AG09309 (cell line): ENCODE data around the gene ZMIZ1.

Experiments
- DNase-seq: peaks from one replicate; pipeline ENCODE4 v3.0.0-alpha.2; 2010; ENCODE audit warnings: low read depth
- H3K4me3 ChIP-seq: 2 replicates; pipeline ENCODE4 v1.5.1; 2011; ENCODE audit warnings: mild to moderate bottlenecking, low read depth, low read length, moderate library complexity; ENCODE audit not compliant: control insufficient read depth
- CTCF ChIP-seq: IDR thresholded peaks from 2 replicates; pipeline ENCODE4 v1.5.1; 2011; ENCODE audit warnings: mild to moderate bottlenecking, low read depth, low read length, inconsistent platforms; ENCODE audit not compliant: insufficient read depth, control insufficient read depth; ENCODE audit errors: missing control alignments

Gene ZMIZ1

GRCh38 chr10:79026341-79026761 lies 42.4 kb upstream of the ZMIZ1 start:
- TF ChIP-seq CTCF, result no peak
- no peak for DNase-seq

DNA sequence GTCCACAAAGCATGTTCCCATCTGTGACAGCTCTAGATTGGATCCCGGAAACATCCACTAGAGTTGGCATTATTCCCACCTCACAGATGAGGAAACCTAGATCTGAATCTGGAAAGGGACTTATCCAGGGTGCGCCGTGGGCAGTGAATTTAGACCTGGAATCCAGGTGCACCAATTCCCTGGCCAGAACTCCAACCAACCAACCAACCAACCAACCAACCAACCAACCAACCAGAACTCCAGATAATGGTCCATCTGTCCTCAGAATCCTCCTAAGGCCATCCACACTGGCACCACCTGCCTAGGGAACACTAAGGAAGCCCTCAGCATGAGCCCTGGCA lies 42.0 kb upstream of the ZMIZ1 start:
- no peak for TF ChIP-seq CTCF
- H3K4me3 ChIP-seq, result no peak overlapping the region
- no peak for DNase-seq

More at GRCh38 chr10:79026341-79026761, 42.4 kb upstream of the ZMIZ1 start:
- H3K4me3 ChIP-seq, result no peak overlapping the region

DNA sequence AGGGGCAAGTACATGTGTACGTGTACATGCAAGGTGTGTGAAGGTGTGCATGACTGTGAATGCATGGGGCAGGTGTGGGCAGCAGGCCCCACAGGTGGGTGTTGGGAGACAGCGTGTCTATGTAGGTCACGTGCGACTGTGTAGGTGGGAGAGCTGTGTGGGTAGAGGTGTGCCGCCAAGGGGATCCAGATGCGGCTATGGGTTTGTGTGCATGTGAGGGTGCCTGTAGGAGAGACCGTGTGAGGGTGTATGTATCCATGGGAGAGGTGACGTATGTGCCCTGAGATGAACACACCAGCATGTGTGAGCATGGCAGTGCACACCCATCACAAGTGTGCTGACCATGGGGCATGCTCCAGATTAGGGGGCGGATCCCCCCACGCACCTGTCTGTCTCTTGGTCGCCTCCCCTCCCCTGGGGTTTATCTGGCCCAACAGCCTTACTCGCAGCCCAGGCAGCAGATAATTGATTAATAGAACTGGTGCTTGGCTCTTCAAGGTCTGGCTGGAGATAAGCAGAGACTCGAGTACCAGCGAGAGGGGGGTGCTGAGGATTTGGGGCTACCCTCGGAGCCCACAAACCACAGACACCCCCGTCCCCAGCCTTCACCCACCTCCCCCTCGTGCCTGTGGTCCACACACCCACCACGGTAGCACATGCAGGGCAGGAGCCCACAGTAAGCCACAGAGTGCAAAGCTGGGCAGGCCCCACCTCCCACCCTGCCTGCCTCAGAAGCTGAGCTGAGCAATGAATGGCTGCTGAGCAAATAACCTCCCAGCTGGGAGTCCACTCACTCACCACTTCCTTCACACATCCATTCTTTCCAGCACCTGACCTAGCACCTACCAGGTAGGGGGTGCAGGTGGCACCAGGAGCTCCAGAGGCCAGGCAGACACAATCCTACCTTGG lies 41.4 kb upstream of the ZMIZ1 start:
- DNase-seq, result no peak
- TF ChIP-seq CTCF, result no peak
- H3K4me3 ChIP-seq, result no peak overlapping the region

DNA sequence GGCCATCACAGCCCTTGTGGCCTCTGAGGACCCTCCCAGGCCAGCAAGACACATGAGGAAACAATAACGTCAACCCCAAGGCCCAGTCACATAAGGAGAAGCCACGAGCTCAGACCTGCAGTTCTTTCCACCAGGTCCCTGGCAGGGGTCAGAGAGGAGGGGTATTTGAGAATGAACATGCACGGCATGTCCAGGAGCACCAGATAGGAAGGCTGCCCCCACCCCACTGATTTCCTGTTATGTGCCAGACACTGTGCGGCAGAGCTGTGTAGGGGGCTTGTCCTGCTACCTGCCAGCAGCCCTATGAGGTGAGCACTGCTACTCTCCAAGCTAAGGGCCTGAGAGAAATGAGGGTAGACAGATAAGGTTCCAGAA lies 40.7 kb upstream of the ZMIZ1 start:
- TF ChIP-seq CTCF, result no peak
- DNase-seq, result no peak
- no peak overlapping the region for H3K4me3 ChIP-seq

- H3K4me3 ChIP-seq, result no peak overlapping the region
- TF ChIP-seq CTCF, result no peak
- no peak for DNase-seq
Observed at GRCh38 chr10:79028451-79029010, 40.2 kb upstream of the ZMIZ1 start.

DNA sequence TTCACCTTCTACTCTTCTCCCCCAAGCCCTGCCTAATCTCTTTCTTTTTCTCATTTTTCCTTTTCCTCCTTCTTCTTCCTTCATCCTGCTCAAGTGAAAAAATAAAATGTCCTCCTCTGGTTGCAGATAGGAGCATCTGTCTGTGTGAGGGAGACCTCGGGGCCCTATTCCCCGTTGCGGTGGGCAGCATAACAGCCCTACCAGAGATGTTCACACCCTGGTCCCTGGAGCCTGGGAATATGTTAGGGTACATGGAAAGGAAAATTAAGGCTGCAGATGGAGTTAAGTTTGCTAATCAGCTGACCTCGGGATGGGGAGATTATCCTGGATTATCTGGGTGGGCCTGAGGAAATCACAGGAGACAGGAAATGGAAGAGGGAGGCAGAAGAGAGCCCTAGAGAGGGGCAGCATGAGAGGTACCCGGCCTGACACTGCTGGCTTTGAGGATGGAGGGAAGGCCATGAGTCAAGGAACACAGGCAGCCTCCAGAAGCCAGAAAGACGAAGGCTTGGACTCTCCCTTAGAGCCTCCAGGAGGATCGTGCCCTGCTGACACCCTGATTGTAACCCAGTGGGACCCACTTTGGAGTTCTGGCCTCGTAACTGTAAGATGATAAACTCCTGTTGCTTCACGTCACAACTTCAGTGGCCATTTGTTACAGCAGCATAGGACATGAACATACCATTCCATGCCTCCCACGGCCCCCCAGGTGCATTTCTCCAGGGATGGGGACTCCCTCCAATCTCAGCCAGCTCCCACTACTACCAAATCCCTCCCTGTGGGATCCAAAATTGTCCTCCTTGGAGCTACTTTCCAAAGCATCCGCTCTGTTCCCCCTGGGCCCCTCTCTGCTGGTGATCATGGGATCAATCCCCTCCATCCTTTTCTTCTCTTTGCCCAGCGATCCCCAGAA lies 39.0 kb upstream of the ZMIZ1 start:
- no peak for DNase-seq
- no peak overlapping the region for H3K4me3 ChIP-seq
- no peak for TF ChIP-seq CTCF
